NCI-H1092 (cell line): ENCODE results near the gene EVI2B.
"Not testable (repeated sequence)": the region's sequence is repeated elsewhere in the genome, so short reads cannot be mapped to it uniquely, and the experiment has no call there.

Source experiments
- DNase-seq: peaks from one replicate; lab custom pipeline; 2025; lab: John Stamatoyannopoulos, UW

EVI2B gene

DNA sequence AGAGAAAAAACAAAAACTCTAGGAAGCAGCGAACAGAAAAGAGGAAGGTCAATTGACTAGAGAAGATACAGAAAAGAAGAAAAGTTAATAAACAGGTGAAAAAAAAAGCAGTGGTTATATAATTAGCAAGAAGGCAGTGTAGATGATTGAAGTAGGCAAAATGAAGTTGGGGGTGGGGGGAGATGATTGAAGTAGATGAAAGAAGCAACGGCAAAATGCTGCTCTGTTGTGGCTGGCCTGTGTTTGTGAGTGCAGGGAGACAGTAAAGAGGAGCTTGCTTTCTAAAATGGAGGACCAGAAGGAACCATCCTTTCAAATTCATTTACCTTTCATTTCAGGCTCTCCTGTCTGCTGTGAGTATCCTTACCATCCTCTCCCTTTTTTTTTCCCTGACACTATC lies 3.6 kb downstream of the EVI2B start:
- no peak for DNase-seq

DNA sequence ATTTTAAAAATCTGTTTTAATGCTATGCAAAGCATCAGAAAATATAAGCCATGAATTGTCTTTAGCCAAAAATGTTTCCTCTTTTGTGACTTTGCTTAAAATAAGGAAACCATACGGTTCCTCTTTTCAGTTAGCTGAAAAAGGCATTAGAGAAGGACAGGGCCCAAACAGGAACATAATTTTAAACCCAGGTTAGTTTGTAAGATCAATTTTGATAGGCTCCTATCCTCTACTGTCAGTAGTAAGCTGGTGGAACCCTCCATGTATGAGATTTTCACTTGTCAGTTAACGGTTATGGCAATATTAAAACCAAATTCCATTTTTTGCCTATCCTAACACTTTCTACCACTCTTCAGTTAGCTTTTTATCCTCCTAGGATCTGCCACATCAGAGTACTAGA lies 4.3 kb downstream of the EVI2B start:
- DNase-seq = no peak

GRCh38 chr17:31308372-31309334 lies 5.2 kb downstream of the EVI2B start:
- no peak for DNase-seq

DNA sequence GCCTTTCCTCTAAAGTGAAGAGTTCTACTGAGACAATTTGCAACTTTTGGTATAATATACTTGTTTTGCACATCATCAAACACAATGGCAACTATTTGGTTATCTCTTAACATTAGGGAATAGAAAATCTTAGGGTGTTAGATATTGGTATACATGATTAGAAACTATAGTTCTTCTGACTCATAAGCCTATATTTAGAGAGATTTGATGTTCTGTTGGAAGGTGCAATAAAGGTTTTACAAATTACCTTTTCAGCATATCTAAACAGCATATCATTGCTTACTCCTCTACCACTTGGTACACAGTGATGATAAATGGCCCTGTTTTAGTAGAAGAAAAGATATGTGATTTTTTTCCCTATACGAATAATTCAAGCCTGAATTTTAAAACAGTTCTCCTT lies 6.2 kb downstream of the EVI2B start:
- DNase-seq = no peak

DNA sequence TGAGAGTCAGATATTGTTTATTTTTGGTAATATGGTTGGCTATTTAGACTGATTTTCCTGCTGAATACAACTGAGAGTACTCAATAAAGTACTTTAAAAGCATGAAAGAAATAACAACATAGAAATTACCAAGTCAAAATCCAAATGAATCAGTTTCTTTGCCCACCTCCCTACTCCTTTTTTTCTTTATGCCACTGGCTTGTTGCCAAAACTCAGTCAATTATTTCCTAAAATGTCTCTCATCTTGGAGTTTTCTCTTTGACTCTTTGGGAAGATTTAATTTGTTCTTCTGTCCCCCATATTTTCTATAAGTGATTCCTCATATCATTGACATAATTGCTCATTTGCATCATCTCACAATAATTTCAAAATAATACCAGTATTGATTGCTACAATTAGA lies 14.2 kb downstream of the EVI2B start:
- DNase-seq = no peak

GRCh38 chr17:31297090-31297489 lies 16.8 kb downstream of the EVI2B start, which contains the start of gene OMG:
OMG (minus strand) TSS chr17:31297239; CDS start chr17:31296331, 908 bp downstream.
- no peak for DNase-seq

DNA sequence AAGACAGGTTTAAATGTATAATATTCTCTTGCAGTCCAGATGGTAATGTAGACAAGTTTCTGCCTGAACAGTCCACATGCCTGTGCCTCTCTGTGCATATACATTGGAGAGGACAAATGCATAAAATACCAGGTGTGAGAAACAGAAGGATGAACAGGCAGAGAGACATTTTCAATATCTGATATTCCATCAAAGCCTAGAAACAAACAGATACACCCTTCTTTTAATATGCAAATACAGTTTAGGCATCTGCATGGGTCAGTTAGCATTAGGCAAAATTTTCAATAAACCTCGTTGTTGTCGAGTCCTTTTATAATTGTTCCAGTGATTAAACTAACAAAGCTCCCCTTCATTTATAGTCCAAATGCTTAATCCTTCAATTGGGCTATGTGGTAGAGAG lies 17.7 kb downstream of the EVI2B start:
- DNase-seq = no peak

DNA sequence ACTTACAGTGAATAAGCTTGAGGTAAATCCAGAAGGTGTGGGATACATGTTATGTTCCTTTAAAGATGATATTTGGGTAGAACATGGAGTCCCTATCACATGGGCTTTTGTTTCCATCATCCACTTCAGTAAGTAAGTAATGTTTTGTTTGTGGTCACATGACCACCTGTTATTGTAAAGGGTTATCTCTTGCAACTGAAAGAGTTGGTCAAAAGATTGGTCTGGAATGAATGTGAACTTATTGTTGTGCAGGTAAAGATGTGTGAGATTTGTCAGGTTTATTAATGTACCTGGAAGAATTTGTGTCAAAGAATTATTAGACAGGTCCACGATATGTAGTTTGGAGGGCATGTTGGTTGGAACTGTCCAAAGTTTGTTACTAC lies 18.4 kb downstream of the EVI2B start:
- no peak for DNase-seq

GRCh38 chr17:31294820-31295488 lies 18.9 kb downstream of the EVI2B start:
- no peak for DNase-seq

DNA sequence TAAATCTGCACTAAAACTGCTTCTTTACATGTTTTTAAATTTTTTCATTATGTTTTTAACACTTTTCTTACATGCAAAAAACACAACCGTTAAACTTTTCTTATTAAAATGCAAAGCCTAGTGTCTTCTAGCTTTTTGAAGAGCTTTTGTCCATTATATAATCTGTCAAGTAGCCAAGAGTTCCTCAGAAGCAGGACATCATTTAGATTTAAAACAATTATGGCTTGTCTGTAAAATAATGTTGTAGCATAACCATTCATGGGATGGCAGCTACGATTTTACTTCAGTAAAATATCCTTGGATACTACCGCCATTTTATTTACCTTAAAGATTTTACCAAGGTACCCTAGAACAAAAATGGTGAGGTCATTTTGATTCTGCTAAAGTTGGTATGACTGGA lies 19.6 kb downstream of the EVI2B start:
- DNase-seq = no peak

DNA sequence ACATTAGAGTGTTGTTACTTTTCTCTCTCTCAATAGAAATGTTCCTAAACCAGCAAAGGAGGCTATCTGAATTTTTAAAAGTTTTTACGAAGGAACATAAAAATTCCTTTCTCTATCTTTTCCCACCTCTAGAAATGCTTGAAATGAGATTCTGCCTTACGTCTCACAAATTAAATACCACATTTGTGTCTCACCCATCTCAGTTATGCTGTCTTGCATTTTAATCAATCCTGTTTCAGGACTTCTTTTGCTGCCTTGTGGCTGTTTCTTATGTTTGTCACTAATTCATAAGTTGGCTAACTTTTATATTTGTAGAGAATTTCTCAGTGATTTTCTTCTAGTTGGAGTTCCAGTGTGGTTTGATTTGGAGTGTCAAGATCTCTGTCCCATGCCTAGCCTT lies 20.3 kb downstream of the EVI2B start:
- DNase-seq = no peak

- no peak for DNase-seq
Observed at GRCh38 chr17:31291820-31292219, 22.0 kb downstream of the EVI2B start.

DNA sequence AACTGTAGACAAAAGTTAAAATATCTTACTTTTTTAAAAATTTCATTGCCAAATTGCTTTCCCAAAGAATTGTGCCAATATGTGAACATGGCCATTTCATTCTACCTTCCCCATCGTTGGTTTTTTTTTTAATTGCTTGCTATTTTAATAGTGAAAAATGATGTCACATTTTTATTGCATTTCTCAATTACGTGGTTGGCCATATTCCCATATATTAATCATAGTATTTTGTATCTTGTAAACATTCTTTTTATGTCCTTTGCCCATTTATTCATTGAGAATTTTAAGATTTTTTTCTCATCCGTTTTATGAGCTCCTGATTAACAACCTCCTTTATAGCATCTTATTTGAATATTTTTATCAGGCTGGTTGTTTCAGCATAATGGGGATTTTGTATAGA lies 24.1 kb downstream of the EVI2B start:
- DNase-seq = no peak

GRCh38 chr17:31287932-31288331 lies 25.9 kb downstream of the EVI2B start:
- not testable (repeated sequence) for DNase-seq

DNA sequence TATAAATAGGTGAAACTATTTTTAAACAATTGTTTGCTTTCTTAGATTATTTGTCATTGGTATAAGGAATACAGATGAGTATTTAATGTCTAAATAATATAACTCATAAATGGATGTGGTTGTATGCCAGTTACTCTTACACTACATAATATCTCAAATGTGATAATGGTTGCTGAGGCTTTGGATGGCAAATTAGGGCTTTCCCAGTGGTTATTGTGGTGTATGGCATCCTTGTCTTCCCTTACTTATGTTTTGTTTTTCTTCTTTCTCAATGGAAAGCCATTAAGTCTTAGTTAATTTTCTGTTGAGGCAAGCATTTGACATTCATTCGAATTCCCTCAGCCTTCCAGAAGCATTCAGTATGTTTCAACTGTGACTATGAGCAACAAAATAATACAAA lies 27.3 kb downstream of the EVI2B start:
- DNase-seq = no peak

GRCh38 chr17:31283841-31284240 lies 30.0 kb downstream of the EVI2B start:
- DNase-seq = no peak

DNA sequence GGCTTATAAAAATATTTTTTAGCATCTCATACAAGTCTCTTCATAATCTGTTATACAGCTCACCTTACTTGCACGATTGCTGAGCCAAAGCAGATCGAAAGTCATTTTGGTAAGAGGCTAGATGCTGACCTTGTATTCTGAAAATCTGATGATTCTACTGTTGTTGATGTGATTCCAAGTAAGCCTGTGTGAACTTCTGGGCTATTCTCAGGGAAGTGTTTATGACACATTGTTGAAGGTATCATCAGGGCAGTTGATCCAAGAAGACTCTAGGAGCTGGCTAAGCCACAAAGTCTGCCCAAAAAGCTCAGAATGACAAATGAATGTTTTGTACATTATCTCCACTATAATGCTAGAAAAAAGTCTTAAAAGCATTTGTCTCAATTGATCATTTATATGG lies 32.8 kb downstream of the EVI2B start:
- DNase-seq = no peak

GRCh38 chr17:31279401-31279800 lies 34.5 kb downstream of the EVI2B start:
- DNase-seq = no peak

- DNase-seq = no peak
Observed at GRCh38 chr17:31275116-31275515, 38.7 kb downstream of the EVI2B start.

- DNase-seq = no peak
Observed at GRCh38 chr17:31274252-31274651, 39.6 kb downstream of the EVI2B start.

DNA sequence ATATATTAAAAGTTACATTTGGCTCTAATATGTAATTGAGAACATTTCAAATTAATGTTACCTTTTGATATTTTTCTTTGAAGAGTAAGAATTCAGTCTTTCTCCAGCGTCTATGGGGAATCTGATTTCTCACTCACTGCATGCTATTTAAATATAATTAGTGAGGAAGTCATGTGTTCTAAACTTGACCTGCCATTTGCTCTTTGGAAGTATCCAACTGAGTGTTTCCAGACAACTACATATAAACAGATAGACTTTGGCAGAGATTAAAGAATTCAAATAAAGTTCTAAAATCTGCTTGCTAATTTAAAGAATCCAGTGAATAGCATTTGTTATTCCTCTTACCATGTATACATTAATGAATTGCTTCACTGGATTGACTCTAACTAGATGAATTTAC lies 40.3 kb downstream of the EVI2B start:
- no peak for DNase-seq

DNA sequence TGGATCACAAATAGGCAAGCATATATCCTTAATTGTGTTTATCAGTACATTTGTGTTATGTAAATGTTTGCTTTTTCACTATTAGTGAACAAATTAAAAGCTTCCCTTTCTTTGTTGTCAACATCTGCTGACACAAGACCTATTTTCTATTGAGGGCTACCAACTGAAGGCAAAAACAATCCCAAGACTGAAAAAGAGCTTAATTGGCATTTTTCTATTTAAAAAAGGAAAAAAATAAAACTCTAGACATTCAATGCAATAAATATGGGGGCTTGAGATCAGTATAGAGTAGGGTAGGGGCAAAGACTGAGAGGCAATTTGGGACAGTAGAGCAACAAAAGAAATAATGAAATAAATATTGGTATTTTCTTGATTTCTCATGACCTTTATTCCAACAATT lies 41.1 kb downstream of the EVI2B start:
- no peak for DNase-seq

GRCh38 chr17:31272236-31272635 lies 41.6 kb downstream of the EVI2B start:
- DNase-seq = no peak
